ENCODE data around the gene RGS9.

Gene RGS9

GRCh38 chr17:65246252-65246651, 109.1 kb downstream of the RGS9 start:
- Histone ChIP-seq H4K20me1 (ENCODE audit: insufficient read depth, low read length) (no peaks in the 10 kb centered on the region), H2AFZ (ENCODE audit: low read length) (no peak overlapping the region), H3K9me3 (replicated peaks; ENCODE audit: insufficient read depth, low read length) (no peaks in the 10 kb centered on the region), H3K4me2 (ENCODE audit: low read depth, low read length) (no peak overlapping the region), H3K27me3 (replicated peaks; ENCODE audit: insufficient read depth, low read length) (no peaks in the 10 kb centered on the region), H3K9me2 (replicated peaks; ENCODE audit: insufficient read depth, low read length) (no peaks in the 10 kb centered on the region), H3K36me3 (replicated peaks; ENCODE audit: insufficient read depth, low read length) (no peaks in the 10 kb centered on the region), H3K9ac (ENCODE audit: low read length) (no peak overlapping the region), H3K27ac (ENCODE audit: low read length) (no peak overlapping the region), H3F3A (ENCODE audit: insufficient read depth, low read length) (no peaks in the 10 kb centered on the region), H3K4me1 (ENCODE audit: low read length) (no peaks in the 10 kb centered on the region), H3K4me3 (ENCODE audit: low read length) (no peak overlapping the region), H3K79me2 (ENCODE audit: low read length) (no peaks in the 10 kb centered on the region)
- TF ChIP-seq EZH2 (optimal IDR thresholded peaks at IDR 0.05; ENCODE audit: low read depth, low read length) (no peak), EZH2phosphoT487 (IDR thresholded peaks at IDR 0.05; ENCODE audit: low read length) (no peak), CTCF (IDR thresholded peaks at IDR 0.05; ENCODE audit: low read length) (no peak)
- DNase-seq, result no peak

- no peaks in the 10 kb centered on the region for H3K9me3 ChIP-seq (replicated peaks; ENCODE audit: insufficient read depth, low read length)
- H3K27me3 ChIP-seq (replicated peaks; ENCODE audit: insufficient read depth, low read length), result no peaks in the 10 kb centered on the region
- no peak for DNase-seq
- H2AFZ ChIP-seq (ENCODE audit: low read length), result no peak overlapping the region
- TF ChIP-seq EZH2 (optimal IDR thresholded peaks at IDR 0.05; ENCODE audit: low read depth, low read length) (no peak), CTCF (IDR thresholded peaks at IDR 0.05; ENCODE audit: low read length) (no peak), EZH2phosphoT487 (IDR thresholded peaks at IDR 0.05; ENCODE audit: low read length) (no peak)
- H3K36me3 ChIP-seq (replicated peaks; ENCODE audit: insufficient read depth, low read length), result no peaks in the 10 kb centered on the region
- H3K4me2 ChIP-seq (ENCODE audit: low read depth, low read length), result no peak overlapping the region
- H3F3A ChIP-seq (ENCODE audit: insufficient read depth, low read length), result no peaks in the 10 kb centered on the region
- H4K20me1 ChIP-seq (ENCODE audit: insufficient read depth, low read length), result no peaks in the 10 kb centered on the region
- H3K9ac ChIP-seq (ENCODE audit: low read length), result no peak overlapping the region
- no peak overlapping the region for H3K27ac ChIP-seq (ENCODE audit: low read length)
- no peaks in the 10 kb centered on the region for H3K4me1 ChIP-seq (ENCODE audit: low read length)
- H3K4me3 ChIP-seq (ENCODE audit: low read length), result no peak overlapping the region
- no peaks in the 10 kb centered on the region for H3K79me2 ChIP-seq (ENCODE audit: low read length)
- no peaks in the 10 kb centered on the region for H3K9me2 ChIP-seq (replicated peaks; ENCODE audit: insufficient read depth, low read length)
Observed at GRCh38 chr17:65249774-65250173, 112.6 kb downstream of the RGS9 start.

GRCh38 chr17:65254166-65254565, 117.0 kb downstream of the RGS9 start:
- no peaks in the 10 kb centered on the region for H3K27me3 ChIP-seq (replicated peaks; ENCODE audit: insufficient read depth, low read length)
- no peak for TF ChIP-seq EZH2 (optimal IDR thresholded peaks at IDR 0.05; ENCODE audit: low read depth, low read length)
- no peak overlapping the region for H3K4me2 ChIP-seq (ENCODE audit: low read depth, low read length)
- H2AFZ ChIP-seq (ENCODE audit: low read length), result no peak overlapping the region
- H4K20me1 ChIP-seq (ENCODE audit: insufficient read depth, low read length), result no peaks in the 10 kb centered on the region
- H3K27ac ChIP-seq (ENCODE audit: low read length), result no peak overlapping the region
- H3K4me1 ChIP-seq (ENCODE audit: low read length), result no peaks in the 10 kb centered on the region
- no peaks in the 10 kb centered on the region for H3K36me3 ChIP-seq (replicated peaks; ENCODE audit: insufficient read depth, low read length)
- H3K9me3 ChIP-seq (replicated peaks; ENCODE audit: insufficient read depth, low read length), result no peaks in the 10 kb centered on the region
- H3F3A ChIP-seq (ENCODE audit: insufficient read depth, low read length), result no peaks in the 10 kb centered on the region
- no peaks in the 10 kb centered on the region for H3K9me2 ChIP-seq (replicated peaks; ENCODE audit: insufficient read depth, low read length)
- no peak overlapping the region for H3K4me3 ChIP-seq (ENCODE audit: low read length)
- no peak for DNase-seq
- H3K79me2 ChIP-seq (ENCODE audit: low read length), result no peaks in the 10 kb centered on the region
- no peak overlapping the region for H3K9ac ChIP-seq (ENCODE audit: low read length)

GRCh38 chr17:65259281-65259680, 122.1 kb downstream of the RGS9 start:
- Histone ChIP-seq H2AFZ (ENCODE audit: low read length) (no peak overlapping the region), H3K79me2 (ENCODE audit: low read length) (no peaks in the 10 kb centered on the region), H3K27ac (ENCODE audit: low read length) (no peak overlapping the region), H3K9me2 (replicated peaks; ENCODE audit: insufficient read depth, low read length) (no peaks in the 10 kb centered on the region), H4K20me1 (ENCODE audit: insufficient read depth, low read length) (no peaks in the 10 kb centered on the region), H3K4me2 (ENCODE audit: low read depth, low read length) (no peak overlapping the region), H3F3A (ENCODE audit: insufficient read depth, low read length) (no peaks in the 10 kb centered on the region), H3K9me3 (replicated peaks; ENCODE audit: insufficient read depth, low read length) (no peaks in the 10 kb centered on the region), H3K36me3 (replicated peaks; ENCODE audit: insufficient read depth, low read length) (no peaks in the 10 kb centered on the region), H3K9ac (ENCODE audit: low read length) (no peak overlapping the region), H3K4me1 (ENCODE audit: low read length) (no peaks in the 10 kb centered on the region), H3K4me3 (ENCODE audit: low read length) (no peak overlapping the region), H3K27me3 (replicated peaks; ENCODE audit: insufficient read depth, low read length) (no peaks in the 10 kb centered on the region)
- DNase-seq, result no peak
- TF ChIP-seq EZH2 (optimal IDR thresholded peaks at IDR 0.05; ENCODE audit: low read depth, low read length), result no peak
- TF ChIP-seq CTCF (IDR thresholded peaks at IDR 0.05; ENCODE audit: low read length), result no peak
- no peak for TF ChIP-seq EZH2phosphoT487 (IDR thresholded peaks at IDR 0.05; ENCODE audit: low read length)

Data from MM.1S (cell line).